Measurements from ENCODE around the gene SIGLEC7. TPM values are rescaled to one million over a fixed set of nuclear protein-coding genes. Genes with fewer than 3 reads are reported as not detected.

SIGLEC7 gene
- total RNA-seq, 3 donors from 2014 or later = 0.16 TPM; not detected in 2

DNA sequence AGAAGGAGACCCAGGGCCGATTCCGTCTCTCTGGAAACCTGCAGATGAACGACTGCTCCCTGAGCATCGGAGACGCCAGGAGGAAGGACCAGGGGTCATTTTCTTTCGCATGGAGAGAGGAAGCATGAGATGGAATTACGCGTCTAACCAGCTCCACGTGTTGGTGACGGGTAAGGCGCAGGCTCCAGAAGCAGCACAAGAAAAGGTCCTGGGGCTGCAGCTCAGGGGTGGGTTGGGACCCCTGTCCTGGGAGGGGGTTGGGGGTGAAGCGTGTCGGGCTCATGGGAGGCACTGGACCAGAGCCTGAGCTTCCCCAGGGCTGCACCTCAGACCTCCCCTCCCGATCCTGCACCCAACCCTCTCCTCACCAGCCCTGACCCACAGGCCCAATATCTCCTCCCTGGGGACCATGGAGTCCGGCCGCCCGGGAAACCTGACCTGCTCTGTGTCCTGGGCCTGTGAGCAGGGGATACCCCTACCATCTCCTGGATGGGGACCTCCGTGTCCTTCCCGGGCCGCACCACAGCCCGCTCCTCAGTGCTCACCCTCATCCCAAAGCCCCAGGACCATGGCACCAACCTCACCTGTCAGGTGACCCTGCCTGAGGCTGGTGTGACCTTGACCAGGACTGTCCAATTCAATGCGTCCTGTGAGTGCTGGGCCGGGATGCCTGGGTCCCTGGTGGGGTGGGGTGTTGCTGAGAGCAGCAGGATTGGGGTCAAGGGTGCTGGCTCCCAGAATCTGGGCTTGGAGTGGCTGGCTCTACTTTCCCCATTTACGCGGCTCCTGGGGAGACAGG is 43.2 kb downstream of the SIGLEC7 start:
- Mint-ChIP-seq H3K4me1 (ENCODE audit: low read depth) (no peaks in the 10 kb centered on the region), H3K27me3 (ENCODE audit: low read depth) (peaks cover 28% of the 10 kb centered on the region), H3K36me3 (ENCODE audit: insufficient read depth) (no peaks in the 10 kb centered on the region), H3K4me3 (no peak overlapping the region), H3K9me3 (no peaks in the 10 kb centered on the region)
- ATAC-seq = no peak
- no peak for DNase-seq

DNA sequence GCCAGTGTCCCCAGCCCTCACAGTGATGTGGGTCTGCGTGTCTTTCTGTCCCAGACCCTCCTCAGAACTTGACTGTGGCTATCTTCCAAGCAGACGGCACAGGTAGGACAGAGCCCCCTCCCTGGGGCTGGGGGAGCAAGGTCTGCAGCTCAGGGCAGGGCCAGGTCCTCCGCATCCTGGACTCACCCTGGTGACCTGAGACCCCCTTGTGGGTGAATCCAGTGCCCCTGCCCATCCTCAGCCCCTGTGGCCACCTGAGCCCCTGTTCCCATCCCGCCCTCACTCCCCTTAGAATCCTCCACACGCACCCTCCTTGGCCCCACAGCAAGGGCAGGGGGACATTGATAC is 43.7 kb downstream of the SIGLEC7 start:
- no peaks in the 10 kb centered on the region for H3K9me3 Mint-ChIP-seq
- H3K27me3 Mint-ChIP-seq (ENCODE audit: low read depth) = peaks cover 28% of the 10 kb centered on the region
- no peaks in the 10 kb centered on the region for H3K36me3 Mint-ChIP-seq (ENCODE audit: insufficient read depth)
- no peak for ATAC-seq
- no peak overlapping the region for H3K4me3 Mint-ChIP-seq
- DNase-seq = no peak
- H3K4me1 Mint-ChIP-seq (ENCODE audit: low read depth) = no peaks in the 10 kb centered on the region

DNA sequence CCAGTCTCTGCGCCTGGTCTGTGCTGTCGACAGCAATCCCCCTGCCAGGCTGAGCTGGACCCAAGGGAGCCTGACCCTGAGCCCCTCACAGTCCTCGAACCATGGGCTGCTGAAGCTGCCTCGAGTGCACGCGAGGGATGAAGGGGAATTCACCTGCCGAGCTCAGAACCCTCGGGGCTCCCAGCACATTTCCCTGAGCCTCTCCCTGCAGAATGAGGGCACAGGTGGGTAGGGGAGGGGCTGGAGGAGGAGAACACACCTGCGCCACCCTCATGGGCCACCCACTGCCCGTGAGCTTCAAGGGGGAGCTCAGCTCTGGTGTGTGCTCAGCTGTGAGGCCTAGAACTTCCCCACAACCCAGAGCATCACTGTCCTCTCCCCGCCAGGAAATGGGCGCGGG is 44.2 kb downstream of the SIGLEC7 start:
- ATAC-seq (no peak), DNase-seq (no peak)
- H3K9me3 Mint-ChIP-seq = no peaks in the 10 kb centered on the region
- no peaks in the 10 kb centered on the region for H3K36me3 Mint-ChIP-seq (ENCODE audit: insufficient read depth)
- H3K4me3 Mint-ChIP-seq = no peak overlapping the region
- H3K27me3 Mint-ChIP-seq (ENCODE audit: low read depth) = peaks cover 28% of the 10 kb centered on the region
- no peaks in the 10 kb centered on the region for H3K4me1 Mint-ChIP-seq (ENCODE audit: low read depth)

DNA sequence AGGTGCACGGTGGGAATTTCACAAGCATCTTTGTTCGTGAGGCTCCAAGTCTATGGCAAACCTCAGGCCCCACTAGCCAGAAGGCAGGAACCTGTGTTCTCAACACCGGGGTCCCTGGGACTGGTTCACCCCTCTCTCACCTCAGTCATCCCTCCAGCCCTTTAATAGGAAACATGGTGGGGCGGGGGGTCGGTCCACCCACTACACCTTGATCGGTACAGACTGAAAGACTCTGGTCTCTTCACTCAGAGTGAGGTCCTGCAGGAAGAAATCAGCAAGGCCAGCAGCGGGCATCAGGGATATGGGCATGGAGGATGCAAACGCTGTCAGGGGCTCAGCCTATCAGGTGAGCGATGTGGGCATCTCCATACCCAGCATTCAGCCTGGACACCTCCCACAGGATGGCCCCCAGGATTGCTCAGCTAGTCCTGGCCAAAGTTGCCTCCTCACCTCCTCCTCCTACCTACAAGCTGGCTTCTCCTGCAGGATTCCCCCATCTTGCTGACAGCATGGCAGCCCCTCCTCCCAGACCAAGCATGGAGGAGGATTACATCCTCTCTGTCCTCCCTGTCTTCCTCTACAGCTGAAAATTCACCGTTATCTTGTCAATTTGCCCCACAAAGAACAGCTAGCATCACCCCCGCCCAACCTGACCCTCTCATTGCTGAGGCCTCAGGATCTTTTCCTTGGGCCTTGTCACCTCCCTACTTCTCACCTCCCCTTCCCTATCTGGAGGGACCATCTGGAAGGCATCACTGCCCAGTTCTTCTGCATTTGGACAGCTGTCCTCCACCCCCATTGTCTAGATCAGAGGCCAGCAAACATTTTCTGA is 45.5 kb downstream of the SIGLEC7 start:
- no peaks in the 10 kb centered on the region for H3K9me3 Mint-ChIP-seq
- DNase-seq (no peak), ATAC-seq (no peak)
- H3K36me3 Mint-ChIP-seq (ENCODE audit: insufficient read depth) = no peaks in the 10 kb centered on the region
- H3K4me1 Mint-ChIP-seq (ENCODE audit: low read depth) = no peaks in the 10 kb centered on the region
- H3K4me3 Mint-ChIP-seq = no peak overlapping the region
- H3K27me3 Mint-ChIP-seq (ENCODE audit: low read depth) = peaks cover 26% of the 10 kb centered on the region

DNA sequence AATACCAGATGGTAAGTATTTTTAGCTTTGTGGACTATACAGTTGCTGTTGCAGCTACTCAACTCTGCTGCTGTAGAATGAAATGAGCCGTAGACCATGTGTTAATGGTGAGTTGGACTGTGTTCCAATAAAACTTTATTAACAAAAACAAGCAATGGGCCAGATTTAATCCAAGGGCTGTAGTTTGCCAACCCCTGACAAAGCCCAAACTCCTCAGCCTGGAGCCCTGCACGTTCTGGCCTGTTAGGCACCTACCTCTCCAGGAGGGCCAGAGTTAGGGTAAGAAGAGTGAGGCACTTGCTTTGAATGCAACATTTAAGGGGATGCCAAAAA is 46.1 kb downstream of the SIGLEC7 start:
- ATAC-seq (no peak), DNase-seq (no peak)
- Mint-ChIP-seq H3K27me3 (ENCODE audit: low read depth) (peaks cover 26% of the 10 kb centered on the region), H3K4me3 (no peak overlapping the region), H3K4me1 (ENCODE audit: low read depth) (no peaks in the 10 kb centered on the region), H3K36me3 (ENCODE audit: insufficient read depth) (no peaks in the 10 kb centered on the region), H3K9me3 (no peaks in the 10 kb centered on the region)

DNA sequence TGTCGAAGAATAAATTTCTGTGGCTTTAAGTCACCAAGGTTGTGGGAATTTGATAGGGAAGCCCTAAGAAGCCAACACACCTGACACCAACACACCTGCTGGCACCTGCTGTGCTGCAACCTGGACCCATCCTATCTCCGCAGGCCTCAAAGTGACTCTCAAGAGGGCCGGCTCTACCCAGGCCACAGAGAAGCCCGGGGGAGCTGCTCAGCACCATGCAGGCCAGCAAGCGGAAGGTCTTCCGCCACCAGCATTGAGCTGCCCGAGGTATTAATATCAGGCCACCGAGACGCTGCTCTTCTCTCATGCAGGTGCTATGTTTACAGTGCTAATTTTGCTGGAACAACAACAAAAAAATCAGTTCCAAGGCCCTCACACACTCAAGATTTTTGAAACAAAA is 50.6 kb downstream of the SIGLEC7 start:
- no peaks in the 10 kb centered on the region for H3K4me1 Mint-ChIP-seq (ENCODE audit: low read depth)
- peaks cover 6% of the 10 kb centered on the region for H3K27me3 Mint-ChIP-seq (ENCODE audit: low read depth)
- H3K4me3 Mint-ChIP-seq = no peak overlapping the region
- no peaks in the 10 kb centered on the region for H3K36me3 Mint-ChIP-seq (ENCODE audit: insufficient read depth)
- ATAC-seq (no peak), DNase-seq (no peak)
- no peaks in the 10 kb centered on the region for H3K9me3 Mint-ChIP-seq

DNA sequence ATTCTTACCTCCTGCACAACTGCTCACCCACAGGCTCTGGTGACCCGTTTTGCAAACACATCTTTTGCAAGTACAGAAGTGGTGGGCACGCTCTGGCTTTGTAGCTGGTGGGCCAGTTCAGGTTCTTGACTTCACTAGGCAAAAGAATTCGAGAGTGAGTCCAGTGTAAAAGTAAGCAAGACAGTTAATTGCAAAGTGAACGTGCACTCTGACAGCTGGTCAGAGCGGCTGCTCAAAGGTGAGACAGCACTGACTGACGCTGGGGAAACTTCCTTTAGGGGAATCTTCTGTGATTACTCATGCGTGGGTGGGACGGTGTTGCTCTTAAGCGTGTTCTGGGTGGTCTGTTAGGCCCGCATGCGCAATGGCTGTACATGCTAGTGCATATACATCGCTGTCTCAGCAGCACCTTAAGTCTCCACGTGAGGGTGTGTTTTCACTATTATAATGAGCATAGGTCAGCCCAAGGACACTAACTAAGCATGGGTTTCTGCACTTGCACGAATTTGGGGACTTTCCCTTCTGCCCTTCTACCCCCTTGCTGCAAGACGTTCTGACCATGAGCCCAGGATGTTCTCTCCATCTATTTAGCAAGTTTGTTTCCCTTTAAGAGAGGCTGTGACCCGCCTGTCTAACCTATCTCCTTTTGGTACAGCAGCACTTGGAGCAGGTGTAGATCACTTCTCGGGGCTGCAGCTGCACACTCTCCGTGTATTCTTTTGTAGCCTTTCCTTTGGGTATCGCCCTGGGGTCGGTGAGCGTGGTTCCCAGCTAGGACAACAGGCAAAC is 52.6 kb downstream of the SIGLEC7 start:
- no peak for DNase-seq
- Mint-ChIP-seq H3K4me1 (ENCODE audit: low read depth) (no peaks in the 10 kb centered on the region), H3K9me3 (no peaks in the 10 kb centered on the region), H3K27me3 (ENCODE audit: low read depth) (peaks cover 6% of the 10 kb centered on the region), H3K4me3 (no peak overlapping the region), H3K36me3 (ENCODE audit: insufficient read depth) (no peaks in the 10 kb centered on the region)
- ATAC-seq = peak; percentile 84 to 89

DNA sequence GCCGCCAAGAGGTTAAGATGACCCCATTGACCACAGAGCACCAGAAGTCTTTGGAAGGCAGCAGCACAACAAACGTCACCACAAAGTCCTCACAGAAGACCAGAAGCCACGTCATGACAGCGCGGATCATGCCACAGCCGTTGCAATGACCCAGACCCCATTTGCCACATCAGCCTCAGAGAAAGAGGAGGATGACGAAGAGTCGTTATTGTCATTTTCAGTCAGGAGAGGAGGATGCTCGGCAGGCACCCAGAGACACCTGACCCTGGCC is 53.1 kb downstream of the SIGLEC7 start:
- H3K27me3 Mint-ChIP-seq (ENCODE audit: low read depth) = peaks cover 9% of the 10 kb centered on the region
- ATAC-seq (no peak), DNase-seq (no peak)
- H3K9me3 Mint-ChIP-seq = no peaks in the 10 kb centered on the region
- H3K4me3 Mint-ChIP-seq = no peak overlapping the region
- no peaks in the 10 kb centered on the region for H3K4me1 Mint-ChIP-seq (ENCODE audit: low read depth)
- H3K36me3 Mint-ChIP-seq (ENCODE audit: insufficient read depth) = no peaks in the 10 kb centered on the region

DNA sequence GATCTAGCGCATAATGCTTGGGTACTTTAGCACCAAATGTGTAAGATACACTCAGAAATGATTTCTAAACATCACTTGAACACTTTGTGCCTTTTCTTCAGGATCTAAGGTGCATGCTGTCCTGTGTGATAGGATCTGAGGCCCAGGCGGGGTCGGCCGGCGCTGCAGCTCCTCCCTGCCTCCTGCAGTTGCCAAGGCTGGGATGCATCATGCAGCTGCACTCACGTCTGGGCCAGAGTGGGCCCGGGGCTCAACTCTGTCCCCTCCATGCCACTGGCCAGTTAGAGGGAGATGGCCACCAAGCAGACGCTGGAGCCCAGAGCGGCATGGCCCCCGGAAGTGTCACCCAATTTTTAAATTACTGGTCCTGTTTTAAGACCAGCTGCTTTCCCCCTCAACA is 53.5 kb downstream of the SIGLEC7 start:
- Mint-ChIP-seq H3K27me3 (ENCODE audit: low read depth) (peaks cover 13% of the 10 kb centered on the region), H3K4me3 (no peak overlapping the region), H3K9me3 (no peaks in the 10 kb centered on the region), H3K4me1 (ENCODE audit: low read depth) (no peaks in the 10 kb centered on the region), H3K36me3 (ENCODE audit: insufficient read depth) (no peaks in the 10 kb centered on the region)
- no peak for ATAC-seq
- no peak for DNase-seq

DNA sequence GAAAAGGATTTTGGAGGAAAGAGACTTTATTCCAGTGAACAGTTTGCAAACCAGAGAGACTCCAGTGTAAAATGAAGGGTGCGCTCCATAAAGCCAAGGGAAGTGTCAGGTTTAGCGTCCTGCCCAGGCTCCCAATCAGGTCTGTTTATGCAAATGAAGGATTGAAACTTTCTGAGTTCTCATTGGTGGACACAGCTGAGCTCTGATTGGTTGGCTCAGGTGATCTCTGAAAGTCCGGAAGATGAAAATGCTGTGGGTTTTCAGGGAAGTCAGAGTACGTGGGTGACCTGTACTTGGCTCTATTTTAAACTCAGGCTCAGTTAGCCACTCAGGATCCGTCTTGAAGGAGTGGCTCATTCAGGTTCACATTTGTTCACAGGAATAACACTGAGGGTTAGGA is 54.1 kb downstream of the SIGLEC7 start:
- H3K36me3 Mint-ChIP-seq (ENCODE audit: insufficient read depth) = no peaks in the 10 kb centered on the region
- no peaks in the 10 kb centered on the region for H3K9me3 Mint-ChIP-seq
- no peak overlapping the region for H3K4me3 Mint-ChIP-seq
- no peaks in the 10 kb centered on the region for H3K4me1 Mint-ChIP-seq (ENCODE audit: low read depth)
- no peak for DNase-seq
- ATAC-seq = no peak
- H3K27me3 Mint-ChIP-seq (ENCODE audit: low read depth) = peaks cover 19% of the 10 kb centered on the region

DNA sequence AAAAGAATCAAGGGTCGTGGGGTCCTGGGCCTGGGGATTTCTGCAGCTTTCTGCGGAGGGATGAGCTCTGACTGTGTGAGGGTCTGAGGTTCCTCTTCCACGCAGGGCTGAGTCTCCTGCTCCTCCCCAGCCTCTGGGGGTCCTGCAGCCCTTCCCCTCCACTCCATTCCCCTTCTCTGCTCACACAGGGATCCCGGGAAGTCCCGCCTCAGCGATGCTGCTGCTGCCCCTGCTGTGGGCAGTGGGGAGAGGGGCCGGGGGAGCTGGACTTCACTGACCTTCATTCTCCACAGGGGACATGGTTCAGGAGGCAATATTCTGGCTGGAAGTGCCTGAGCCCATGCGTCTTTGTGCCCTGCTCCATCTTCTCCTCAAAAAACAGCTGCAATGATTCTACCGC is 56.5 kb downstream of the SIGLEC7 start:
- no peaks in the 10 kb centered on the region for H3K36me3 Mint-ChIP-seq (ENCODE audit: insufficient read depth)
- H3K4me3 Mint-ChIP-seq = no peak overlapping the region
- H3K9me3 Mint-ChIP-seq = no peaks in the 10 kb centered on the region
- H3K27me3 Mint-ChIP-seq (ENCODE audit: low read depth) = peaks cover 32% of the 10 kb centered on the region
- ATAC-seq = no peak
- no peaks in the 10 kb centered on the region for H3K4me1 Mint-ChIP-seq (ENCODE audit: low read depth)
- no peak for DNase-seq

DNA sequence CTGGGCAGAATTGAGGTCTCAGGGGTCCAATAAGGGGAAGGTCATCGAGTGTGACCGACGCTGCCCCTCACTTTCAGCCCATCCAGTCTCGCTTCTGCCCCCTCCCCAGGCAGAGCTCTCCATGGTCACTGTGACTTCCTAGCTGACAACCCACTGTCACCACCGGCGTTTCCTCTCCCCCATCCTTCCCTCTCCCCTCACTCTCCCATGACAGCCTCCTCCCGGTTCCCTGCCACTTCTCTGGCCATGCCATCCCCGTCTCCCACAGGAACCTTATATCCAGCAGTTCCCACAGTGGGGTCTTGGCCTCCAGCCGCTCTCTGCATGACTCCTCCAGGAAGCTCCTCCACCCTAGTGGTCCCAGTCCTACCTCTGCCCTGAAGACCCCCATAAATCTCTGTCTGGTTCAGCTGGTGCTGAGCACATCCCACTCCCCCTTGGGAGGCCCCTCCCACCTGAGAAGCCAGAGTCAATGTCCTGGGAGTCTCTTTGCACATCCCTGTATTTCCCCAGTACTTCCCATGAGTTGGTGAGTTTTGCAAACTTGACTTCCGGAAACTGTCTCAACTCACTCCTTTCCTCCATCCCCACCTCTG is 58.1 kb downstream of the SIGLEC7 start:
- Mint-ChIP-seq H3K36me3 (ENCODE audit: insufficient read depth) (no peaks in the 10 kb centered on the region), H3K4me3 (no peak overlapping the region), H3K4me1 (ENCODE audit: low read depth) (no peaks in the 10 kb centered on the region), H3K27me3 (ENCODE audit: low read depth) (peaks cover 31% of the 10 kb centered on the region), H3K9me3 (no peaks in the 10 kb centered on the region)
- DNase-seq (no peak), ATAC-seq (no peak)

DNA sequence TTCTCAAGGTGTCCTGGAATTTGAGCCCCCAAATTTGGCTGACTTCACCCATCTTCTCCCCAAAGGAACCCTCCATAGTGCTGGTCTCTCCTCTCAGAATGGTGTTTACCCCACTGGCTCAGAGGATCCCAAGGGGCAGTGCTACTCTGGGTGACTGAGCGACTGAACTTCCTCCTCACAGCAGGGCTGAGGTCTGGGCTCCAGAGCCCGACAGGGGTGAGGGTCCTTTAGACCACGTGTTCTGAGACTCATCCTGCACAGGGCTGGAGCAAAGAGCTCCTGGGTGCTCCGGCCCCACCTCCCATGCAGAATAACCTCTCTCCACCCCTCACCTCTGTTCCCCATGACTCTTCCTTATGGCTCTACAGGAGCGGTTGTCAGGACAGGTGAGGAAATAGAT is 59.6 kb downstream of the SIGLEC7 start:
- no peaks in the 10 kb centered on the region for H3K9me3 Mint-ChIP-seq
- DNase-seq (no peak), ATAC-seq (no peak)
- no peak overlapping the region for H3K4me3 Mint-ChIP-seq
- H3K4me1 Mint-ChIP-seq (ENCODE audit: low read depth) = no peaks in the 10 kb centered on the region
- H3K36me3 Mint-ChIP-seq (ENCODE audit: insufficient read depth) = no peaks in the 10 kb centered on the region
- H3K27me3 Mint-ChIP-seq (ENCODE audit: low read depth) = peaks cover 30% of the 10 kb centered on the region

All from activated T-cell treated with anti-CD3 and anti-CD28 coated beads, Interleukin-2, amount 50 U/mL, for 4 hours (primary cell).